Endothelial cell of hepatic sinusoid (primary cell): ENCODE results near the gene SMIM29.

Experiments
- in situ Hi-C: cut with HindIII; loops from 2 replicates; pipeline ENCODE4 v1.10.0; 2017; ENCODE audit warnings: low sequenced_read_pairs

The SMIM29 gene

GRCh38 chr6:34227761-34228421 lies 20.9 kb downstream of the SMIM29 start:
- in situ Hi-C loops, result no loop called here

- in situ Hi-C loops, result no loop called here
These were observed 21.8 kb downstream of the SMIM29 start for GRCh38 chr6:34226731-34227586.

- in situ Hi-C loops, result no loop called here
These were observed 22.7 kb downstream of the SMIM29 start for GRCh38 chr6:34226066-34226465.

- in situ Hi-C loops, result no loop called here
These were observed 23.3 kb downstream of the SMIM29 start for GRCh38 chr6:34225551-34225950.

- in situ Hi-C loops, result no loop called here
These were observed 24.6 kb downstream of the SMIM29 start for GRCh38 chr6:34223956-34224940.

GRCh38 chr6:34223381-34223955 lies 25.3 kb downstream of the SMIM29 start:
- in situ Hi-C loops, result no loop called here

GRCh38 chr6:34218691-34219090 lies 30.1 kb downstream of the SMIM29 start:
- in situ Hi-C loops, result no loop called here

GRCh38 chr6:34213772-34214171 lies 35.0 kb downstream of the SMIM29 start:
- in situ Hi-C loops, result no loop called here

- in situ Hi-C loops, result no loop called here
These were observed 40.9 kb downstream of the SMIM29 start for GRCh38 chr6:34207695-34208443.

GRCh38 chr6:34206726-34207125 lies 42.1 kb downstream of the SMIM29 start:
- in situ Hi-C loops, result no loop called here

GRCh38 chr6:34205916-34206315 lies 42.9 kb downstream of the SMIM29 start:
- in situ Hi-C loops, result no loop called here

- in situ Hi-C loops, result no loop called here
These were observed 43.3 kb downstream of the SMIM29 start for GRCh38 chr6:34205466-34205865.

- in situ Hi-C loops, result no loop called here
These were observed 44.1 kb downstream of the SMIM29 start for GRCh38 chr6:34204693-34205092.

GRCh38 chr6:34202329-34203201 lies 46.2 kb downstream of the SMIM29 start:
- in situ Hi-C loops, result no loop called here

- in situ Hi-C loops, result no loop called here
These were observed 47.2 kb downstream of the SMIM29 start for GRCh38 chr6:34201455-34202107.

- in situ Hi-C loops, result no loop called here
These were observed 48.4 kb downstream of the SMIM29 start for GRCh38 chr6:34200340-34200971.

GRCh38 chr6:34196833-34197195 lies 52.0 kb downstream of the SMIM29 start:
- in situ Hi-C loops, result no loop called here
